ENCODE measurements around the gene FAM72B.
"Not testable (repeated sequence)": the region's sequence is repeated elsewhere in the genome, so short reads cannot be mapped to it uniquely, and the experiment has no call there.

DNA sequence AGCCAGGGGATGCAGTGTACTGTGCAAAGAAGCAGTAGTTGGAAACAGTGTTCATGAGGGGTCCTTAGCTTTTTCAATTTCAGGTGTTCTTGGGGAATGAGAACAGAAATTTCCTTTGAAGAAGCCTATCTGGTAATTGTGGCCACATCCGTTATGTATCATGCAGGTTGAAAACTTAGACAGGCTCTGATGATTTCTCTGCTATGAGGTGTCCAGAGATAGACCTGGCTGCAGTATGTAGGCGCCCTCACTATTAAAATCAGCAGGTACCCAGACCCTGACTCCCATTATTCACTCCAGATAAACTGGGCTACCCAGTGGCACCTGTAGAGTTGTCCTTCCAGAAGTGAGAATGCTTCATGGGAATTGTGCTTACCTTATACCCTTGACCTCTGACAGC lies 8.4 kb upstream of the FAM72B start:
- TF ChIP-seq, protein P1, sequence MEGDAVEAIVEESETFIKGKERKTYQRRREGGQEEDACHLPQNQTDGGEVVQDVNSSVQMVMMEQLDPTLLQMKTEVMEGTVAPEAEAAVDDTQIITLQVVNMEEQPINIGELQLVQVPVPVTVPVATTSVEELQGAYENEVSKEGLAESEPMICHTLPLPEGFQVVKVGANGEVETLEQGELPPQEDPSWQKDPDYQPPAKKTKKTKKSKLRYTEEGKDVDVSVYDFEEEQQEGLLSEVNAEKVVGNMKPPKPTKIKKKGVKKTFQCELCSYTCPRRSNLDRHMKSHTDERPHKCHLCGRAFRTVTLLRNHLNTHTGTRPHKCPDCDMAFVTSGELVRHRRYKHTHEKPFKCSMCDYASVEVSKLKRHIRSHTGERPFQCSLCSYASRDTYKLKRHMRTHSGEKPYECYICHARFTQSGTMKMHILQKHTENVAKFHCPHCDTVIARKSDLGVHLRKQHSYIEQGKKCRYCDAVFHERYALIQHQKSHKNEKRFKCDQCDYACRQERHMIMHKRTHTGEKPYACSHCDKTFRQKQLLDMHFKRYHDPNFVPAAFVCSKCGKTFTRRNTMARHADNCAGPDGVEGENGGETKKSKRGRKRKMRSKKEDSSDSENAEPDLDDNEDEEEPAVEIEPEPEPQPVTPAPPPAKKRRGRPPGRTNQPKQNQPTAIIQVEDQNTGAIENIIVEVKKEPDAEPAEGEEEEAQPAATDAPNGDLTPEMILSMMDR (IDR thresholded peaks at IDR 0.05; ENCODE audit: poor library complexity), result not testable (repeated sequence)
- not testable (repeated sequence) for TF ChIP-seq EZH2 (IDR thresholded peaks at IDR 0.05; ENCODE audit: borderline replicate concordance); EZH2phosphoT487 (IDR thresholded peaks at IDR 0.05; ENCODE audit: low read depth, severe bottlenecking, unreplicated experiment)

All from hepatocyte (in vitro differentiated cells).